ENCODE data around the gene SPOCK1.

SPOCK1 gene

GRCh38 chr5:137186759-137187461 is 312.2 kb downstream of the SPOCK1 start:
- Histone ChIP-seq H3K4me3 (ENCODE audit: low read depth in 1 of 2, low read length in 1 of 2) (no peak overlapping the region), H3K27ac (no peak overlapping the region), H3K4me1 (ENCODE audit: control insufficient read depth in 1 of 2, insufficient read depth in 1 of 2, low read depth in 1 of 2, low read length in 1 of 2) (no peaks in the 10 kb centered on the region), H3K27me3 (no peaks in the 10 kb centered on the region), H3K36me3 (no peaks in the 10 kb centered on the region), H3K9me3 (no peaks in the 10 kb centered on the region)
- no peak for TF ChIP-seq CTCF (IDR thresholded peaks at IDR 0.05)

GRCh38 chr5:137185193-137185592 is 313.9 kb downstream of the SPOCK1 start:
- Histone ChIP-seq H3K4me3 (ENCODE audit: low read depth in 1 of 2, low read length in 1 of 2) (no peak overlapping the region), H3K27me3 (no peaks in the 10 kb centered on the region), H3K27ac (no peak overlapping the region), H3K9me3 (no peaks in the 10 kb centered on the region), H3K4me1 (ENCODE audit: control insufficient read depth in 1 of 2, insufficient read depth in 1 of 2, low read depth in 1 of 2, low read length in 1 of 2) (no peaks in the 10 kb centered on the region), H3K36me3 (no peaks in the 10 kb centered on the region)
- no peak for TF ChIP-seq CTCF (IDR thresholded peaks at IDR 0.05)

GRCh38 chr5:137184734-137185133 is 314.4 kb downstream of the SPOCK1 start:
- Histone ChIP-seq H3K27ac (no peak overlapping the region), H3K4me3 (ENCODE audit: low read depth in 1 of 2, low read length in 1 of 2) (no peak overlapping the region), H3K9me3 (no peaks in the 10 kb centered on the region), H3K4me1 (ENCODE audit: control insufficient read depth in 1 of 2, insufficient read depth in 1 of 2, low read depth in 1 of 2, low read length in 1 of 2) (no peaks in the 10 kb centered on the region), H3K27me3 (no peaks in the 10 kb centered on the region), H3K36me3 (no peaks in the 10 kb centered on the region)
- no peak for TF ChIP-seq CTCF (IDR thresholded peaks at IDR 0.05)

GRCh38 chr5:137182576-137182975 is 316.6 kb downstream of the SPOCK1 start:
- Histone ChIP-seq H3K27ac (no peak overlapping the region), H3K4me3 (ENCODE audit: low read depth in 1 of 2, low read length in 1 of 2) (no peak overlapping the region), H3K4me1 (ENCODE audit: control insufficient read depth in 1 of 2, insufficient read depth in 1 of 2, low read depth in 1 of 2, low read length in 1 of 2) (no peaks in the 10 kb centered on the region), H3K9me3 (no peaks in the 10 kb centered on the region), H3K27me3 (no peaks in the 10 kb centered on the region), H3K36me3 (no peaks in the 10 kb centered on the region)
- TF ChIP-seq CTCF (IDR thresholded peaks at IDR 0.05), result no peak

GRCh38 chr5:137181667-137182066 is 317.5 kb downstream of the SPOCK1 start:
- no peak for TF ChIP-seq CTCF (IDR thresholded peaks at IDR 0.05)
- Histone ChIP-seq H3K36me3 (no peaks in the 10 kb centered on the region), H3K27ac (no peak overlapping the region), H3K9me3 (no peaks in the 10 kb centered on the region), H3K4me3 (ENCODE audit: low read depth in 1 of 2, low read length in 1 of 2) (no peak overlapping the region), H3K27me3 (no peaks in the 10 kb centered on the region), H3K4me1 (ENCODE audit: control insufficient read depth in 1 of 2, insufficient read depth in 1 of 2, low read depth in 1 of 2, low read length in 1 of 2) (no peaks in the 10 kb centered on the region)
